HepG2 (cell line): Measurements from ENCODE around the gene SYTL3. TPM values are rescaled to one million over a fixed set of nuclear protein-coding genes. Genes with fewer than 3 reads are reported as not detected.
A peak's percentile ranks its signal among the peaks of the same experiment; 100 is the strongest.

Experiments
- ATAC-seq: fragments of 200-7000 bp; cut with Tn5 transposase; 3 replicates; pipeline ENCODE4 v1.9.1; 2020; ENCODE audit warnings: mild to moderate bottlenecking, moderate library complexity
- BruUV-seq: library from RNA; stranded (reverse); fragments of 400-500 nt; replicated peaks from 2 replicates; lab custom pipeline; 2021; lab: Mats Ljungman, UMichigan
- CTCF ChIA-PET: fragments of 300-600 bp; formaldehyde crosslinking; extraction: SDS; loops from one replicate; lab custom pipeline; 2021; ENCODE audit warnings: low total read pairs, inconsistent platforms, low intra/inter-chr PET ratio; lab: Yijun Ruan, JAX
- POLR2A ChIA-PET: fragments of 350-600 bp; sonication (Branson Sonifier 250); formaldehyde crosslinking; loops from one replicate; lab custom pipeline; 2020; ENCODE audit warnings: antibody characterized with exemption, inconsistent platforms; lab: Yijun Ruan, JAX
- DNase-seq: peaks from one replicate; pipeline ENCODE4 v3.0.0-alpha.2; 2015; ENCODE audit warnings: low spot score
- FAIRE-seq: peaks from 3 replicates; lab custom pipeline; 2011; peaks lifted over from hg19 to GRCh38; lab: Jason Lieb, UNC
- H2AFZ ChIP-seq: one replicate; pipeline ENCODE4 v1.6.1; 2011; ENCODE audit warnings: low read length, inconsistent platforms
- H3K27ac ChIP-seq: fragments of 300-600 bp; 3 replicates; pipeline ENCODE4 v1.8.0; 2011; ENCODE audit warnings: mixed run types, mild to moderate bottlenecking, mixed read lengths, low read length, inconsistent platforms; ENCODE audit not compliant: insufficient read depth; ENCODE audit errors: extremely low read length
- H3K27me3 ChIP-seq, 2 experiments: fragments of 200-600 bp in 1 of 2; 2 replicates in 1 of 2; 3 replicates in 1 of 2; pipeline versions ENCODE4 v1.6.0 to v1.8.0; 2011; ENCODE audit warnings: low read length in 2 of 2, mild to moderate bottlenecking in 2 of 2, moderate library complexity in 2 of 2, inconsistent platforms in 1 of 2; ENCODE audit not compliant: insufficient read depth in 2 of 2, control insufficient read depth in 1 of 2
- H3K36me3 ChIP-seq, 2 experiments: fragments of 200-600 bp in 1 of 2; replicated peaks in 1 of 2; 2 replicates in 1 of 2; 3 replicates in 1 of 2; pipeline versions ENCODE4 v1.5.1 to v1.8.0; 2011; ENCODE audit warnings: low read length in 2 of 2, inconsistent platforms in 1 of 2; ENCODE audit not compliant: insufficient read depth in 2 of 2, control insufficient read depth in 1 of 2
- H3K4me1 ChIP-seq: 2 replicates; pipeline ENCODE4 v1.5.1; 2012; ENCODE audit warnings: low read length, inconsistent platforms; ENCODE audit not compliant: insufficient read depth
- H3K4me2 ChIP-seq: 2 replicates; pipeline ENCODE4 v1.6.0; 2011; ENCODE audit warnings: low read depth, low read length, inconsistent platforms
- H3K4me3 ChIP-seq, 3 experiments: fragments of 200-600 bp in 1 of 3; sonication (generic), shearing (Covaris generic) in 1 of 3; replicated peaks in 1 of 3; 2 replicates each; pipeline ENCODE4 v1.5.1; 2011 to 2016; ENCODE audit warnings: low read length in 3 of 3, inconsistent platforms in 2 of 3, low read depth in 2 of 3, mild to moderate bottlenecking in 2 of 3, control low read depth in 1 of 3, mixed read lengths in 1 of 3; ENCODE audit not compliant: insufficient read depth in 1 of 3
- H3K79me2 ChIP-seq: one replicate; pipeline ENCODE4 v1.6.1; 2011; ENCODE audit warnings: low read length, inconsistent platforms; ENCODE audit not compliant: insufficient read depth
- H3K9ac ChIP-seq: 2 replicates; pipeline ENCODE4 v1.6.0; 2011; ENCODE audit warnings: mild to moderate bottlenecking, low read depth, low read length, inconsistent platforms; ENCODE audit not compliant: insufficient read depth
- H3K9me3 ChIP-seq: 2 replicates; pipeline ENCODE4 v1.5.1; 2012; ENCODE audit warnings: mild to moderate bottlenecking, low read length
- H4K20me1 ChIP-seq: 2 replicates; pipeline ENCODE4 v1.6.0; 2011; ENCODE audit warnings: inconsistent platforms, mild to moderate bottlenecking, low read length, moderate library complexity; ENCODE audit not compliant: insufficient read depth
- ARHGAP35 ChIP-seq: sonication (generic); formaldehyde crosslinking; IDR thresholded peaks from 2 replicates; pipeline ENCODE4 v1.9.0; 2022; ENCODE audit warnings: mild to moderate bottlenecking, inconsistent platforms, moderate library complexity, missing genetic modification reagents, borderline replicate concordance
- HNRNPL ChIP-seq: fragments of 200-400 bp; formaldehyde crosslinking; IDR thresholded peaks from 2 replicates; pipeline ENCODE4 v1.6.1; 2017; ENCODE audit warnings: mild to moderate bottlenecking, low read depth, low read length
- HOMEZ ChIP-seq: IDR thresholded peaks from 2 replicates; pipeline ENCODE4 v1.6.1; 2016; ENCODE audit warnings: low read depth
- RFXAP ChIP-seq: sonication (generic); formaldehyde crosslinking; IDR thresholded peaks from 2 replicates; pipeline ENCODE4 v1.4.0; 2020; ENCODE audit warnings: missing genetic modification reagents, borderline replicate concordance
- TAF1 ChIP-seq: sonication (generic); formaldehyde crosslinking; IDR thresholded peaks from 2 replicates; pipeline ENCODE4 v1.4.0; 2020; ENCODE audit warnings: missing genetic modification reagents
- TFE3 ChIP-seq: IDR thresholded peaks from 2 replicates; pipeline ENCODE4 v1.6.1; 2016
- ZBTB37 ChIP-seq: sonication (generic); formaldehyde crosslinking; IDR thresholded peaks from 2 replicates; pipeline ENCODE4 v1.4.0; 2020; ENCODE audit warnings: mild to moderate bottlenecking, missing genetic modification reagents
- ZNF350 ChIP-seq: sonication (generic); formaldehyde crosslinking; IDR thresholded peaks from 2 replicates; pipeline ENCODE4 v1.4.0; 2020; ENCODE audit warnings: mild to moderate bottlenecking, low read depth, missing genetic modification reagents, borderline replicate concordance
- ZNF407 ChIP-seq: sonication (generic); formaldehyde crosslinking; IDR thresholded peaks from one replicate; pipeline ENCODE4 v1.5.1; 2020; ENCODE audit warnings: mild to moderate bottlenecking, missing genetic modification reagents; ENCODE audit errors: not compliant biosample characterization
- ZSCAN29 ChIP-seq: sonication (generic); formaldehyde crosslinking; conservative IDR thresholded peaks from 2 replicates; pipeline ENCODE4 v1.4.0; 2020; ENCODE audit warnings: mild to moderate bottlenecking, missing genetic modification reagents
- ZSCAN30 ChIP-seq: sonication (generic); formaldehyde crosslinking; IDR thresholded peaks from 2 replicates; pipeline ENCODE4 v1.5.0; 2020; ENCODE audit warnings: mild to moderate bottlenecking, missing genetic modification reagents
- WGBS: methylation state at CpG from one replicate; pipeline ENCODE4 v1.1.6; 2017; ENCODE audit warnings: low lambda C conversion rate; 5-methylcytosine and 5-hydroxymethylcytosine counted together
- in situ Hi-C: cut with HindIII; loops from 2 replicates; pipeline ENCODE4 v1.10.0; 2017; ENCODE audit warnings: low pct_unique_long_range_greater_than_20kb; ENCODE audit not compliant: extremely low pct_ligation_motif_present
- intact Hi-C: fragments of 100-400 bp; cut with micrococcal nuclease; formaldehyde crosslinking; loops from one replicate; pipeline ENCODE4 v1.10.0; 2022; ENCODE audit not compliant: unreplicated experiment
- polyA plus RNA-seq, 8 experiments: library from polyadenylated mRNA; depleted of rRNA in 3 of 8; stranded (reverse) in 7 of 8; unstranded in 1 of 8; fragments of >200 nt; fragmentation: Illumina TruSeq in 4 of 8; extraction: Trizol in 4 of 8; gene quantifications; 2 replicates each; pipeline versions ENCODE4 v1.2.1 to v1.2.3, GENCODE V29; 2011 to 2016; ENCODE audit warnings: low read depth in 4 of 8, missing spikeins in 1 of 8, mixed read lengths in 1 of 8; ENCODE audit not compliant: insufficient read depth in 1 of 8
- total RNA-seq, 5 experiments: library from RNA; depleted of rRNA; stranded (reverse); fragments of >200 nt; fragmentation: Illumina TruSeq; extraction: Trizol; gene quantifications; 2 replicates each; pipeline ENCODE4 v1.2.3, GENCODE V29; 2016; ENCODE audit warnings: low read depth in 1 of 5

SYTL3 gene
- total and polyA plus RNA-seq, 2 of the 13 experiments (the other 11 are each of a cell fraction or from before 2014, with no cell fraction given), result 0.11 to 0.28 TPM

- Histone ChIP-seq H3K4me3 (no peak overlapping the region), H3K27me3 (peaks cover 1 to 10% of the 10 kb centered on the region in 2 experiments; a peak in 2 of 5 replicates), H3K4me2 (no peak overlapping the region), H2AFZ (no peak overlapping the region), H3K9me3 (no peaks in the 10 kb centered on the region), H3K79me2 (no peaks in the 10 kb centered on the region), H3K36me3 (peaks cover 1 to 5% of the 10 kb centered on the region in 2 experiments; a peak in 2 of 5 replicates), H3K4me1 (peaks cover 4% of the 10 kb centered on the region; the same call in 1 of the 2 replicates), H3K9ac (no peak overlapping the region), H3K27ac (no peak overlapping the region), H4K20me1 (no peaks in the 10 kb centered on the region)
- 42% methylated on average over 15 of the region's 17 CpGs for WGBS
- POLR2A ChIA-PET, result no interaction called here
- BruUV-seq, result no TSS peak
- ATAC-seq (peak; percentile 5; the same call in 1 of the 3 replicates), DNase-seq (no peak), FAIRE-seq (no peak)
- in situ Hi-C loops (no loop called here), intact Hi-C loops (no loop called here)
- CTCF ChIA-PET, result no interaction called here
- TF ChIP-seq TFE3 (CRISPR knock-in tag), result no peak
- TF ChIP-seq ZNF350 (CRISPR knock-in tag), result no peak
- no peak for TF ChIP-seq TAF1
- TF ChIP-seq ARHGAP35, result no peak
- TF ChIP-seq HOMEZ (CRISPR knock-in tag), result no peak
- TF ChIP-seq ZNF407, result no peak
- TF ChIP-seq HNRNPL, result no peak
- TF ChIP-seq ZBTB37 (CRISPR knock-in tag), result no peak
- no peak for TF ChIP-seq RFXAP (CRISPR knock-in tag)
- no peak for TF ChIP-seq ZSCAN29
- no peak for TF ChIP-seq ZSCAN30 (CRISPR knock-in tag)
Observed at GRCh38 chr6:158760618-158761250, 110.9 kb downstream of the SYTL3 start.
